CD4-positive, alpha-beta T cell treated with Interleukin-1 beta for 1 hour (primary cell): ENCODE data around the gene RAP1GAP.
"Not testable (repeated sequence)": the region's sequence is repeated elsewhere in the genome, so short reads cannot be mapped to it uniquely, and the experiment has no call there.

Source experiments
- DNase-seq, 2 donors: peaks; one replicate each; pipeline ENCODE4 v3.0.0-alpha.2; 2020 to 2022

RAP1GAP gene

GRCh38 chr1:21641967-21642739, 27.0 kb downstream of the RAP1GAP start:
- no peak for DNase-seq

- DNase-seq, result no peak
These were observed 27.6 kb downstream of the RAP1GAP start for GRCh38 chr1:21641537-21641936.

GRCh38 chr1:21641076-21641475, 28.1 kb downstream of the RAP1GAP start:
- no peak for DNase-seq

GRCh38 chr1:21640653-21641052, 28.5 kb downstream of the RAP1GAP start:
- DNase-seq, result no peak

- no peak for DNase-seq
These were observed 29.5 kb downstream of the RAP1GAP start for GRCh38 chr1:21639594-21640041.

- DNase-seq, result no peak
These were observed 30.4 kb downstream of the RAP1GAP start for GRCh38 chr1:21638531-21639341.

- no peak for DNase-seq
These were observed 31.6 kb downstream of the RAP1GAP start for GRCh38 chr1:21637514-21637913.

- no peak for DNase-seq
These were observed 33.1 kb downstream of the RAP1GAP start for GRCh38 chr1:21636029-21636428.

GRCh38 chr1:21634806-21635535, 34.2 kb downstream of the RAP1GAP start:
- DNase-seq, result no peak

- DNase-seq, result no peak
These were observed 35.0 kb downstream of the RAP1GAP start for GRCh38 chr1:21633992-21634805.

- no peak for DNase-seq
These were observed 35.9 kb downstream of the RAP1GAP start for GRCh38 chr1:21633141-21633755.

GRCh38 chr1:21631944-21632887, 36.9 kb downstream of the RAP1GAP start:
- no peak for DNase-seq

- not testable (repeated sequence) for DNase-seq
These were observed 37.6 kb downstream of the RAP1GAP start for GRCh38 chr1:21631590-21631943.

- DNase-seq, result no peak
These were observed 38.4 kb downstream of the RAP1GAP start for GRCh38 chr1:21630571-21631343.

- no peak for DNase-seq
These were observed 39.2 kb downstream of the RAP1GAP start for GRCh38 chr1:21629971-21630370.

- DNase-seq, result no peak
These were observed 40.3 kb downstream of the RAP1GAP start for GRCh38 chr1:21628798-21629393.

GRCh38 chr1:21626921-21627339, 42.2 kb downstream of the RAP1GAP start:
- no peak for DNase-seq

- DNase-seq, result no peak
These were observed 43.6 kb downstream of the RAP1GAP start for GRCh38 chr1:21625390-21626190.
